H1 (cell line): Measurements from ENCODE around the gene KCNC4. TPM values are rescaled to one million over a fixed set of nuclear protein-coding genes. Genes with fewer than 3 reads are reported as not detected.

Experiments used
- CHD2 ChIP-seq: IDR thresholded peaks from 2 replicates; pipeline ENCODE4 v1.6.1; 2012; ENCODE audit warnings: low read length, improper control_type of control experiment
- CTCF ChIP-seq, 3 experiments: IDR thresholded peaks; 1 replicate in 2 of 3; 2 replicates in 1 of 3; pipeline versions ENCODE4 v1.5.1 to v1.6.1; 2011; ENCODE audit warnings: low read length in 3 of 3, mild to moderate bottlenecking in 3 of 3, inconsistent platforms in 2 of 3, low read depth in 1 of 3, moderate library complexity in 1 of 3; ENCODE audit not compliant: insufficient read depth in 1 of 3; ENCODE audit errors: control extremely low read depth in 1 of 3
- GABPA ChIP-seq: IDR thresholded peaks from 2 replicates; pipeline ENCODE4 v1.6.1; 2011; ENCODE audit warnings: mild to moderate bottlenecking, low read length, moderate library complexity, borderline replicate concordance; ENCODE audit not compliant: insufficient read depth
- KDM5A ChIP-seq: fragments of 200-600 bp; IDR thresholded peaks from 2 replicates; pipeline ENCODE4 v1.7.1; 2012; ENCODE audit warnings: mild to moderate bottlenecking, low read length, inconsistent platforms, mixed read lengths
- SP4 ChIP-seq: IDR thresholded peaks from 2 replicates; pipeline ENCODE4 v1.6.1; 2012; ENCODE audit warnings: low read length, inconsistent platforms
- USF2 ChIP-seq: IDR thresholded peaks from 2 replicates; pipeline ENCODE4 v1.6.1; 2011; ENCODE audit warnings: low read length, improper control_type of control experiment
- polyA plus RNA-seq, 7 experiments: library from polyadenylated mRNA; depleted of rRNA in 3 of 7; stranded (reverse) in 5 of 7; unstranded in 2 of 7; fragments of >200 nt in 5 of 7; fragments of 200-250 nt in 2 of 7; gene quantifications; 1 replicate in 5 of 7; 2 replicates in 1 of 7; 4 replicates in 1 of 7; pipeline versions ENCODE4 v1.2.1 to v1.2.3, GENCODE V29; 2011 to 2013; ENCODE audit warnings: missing spikeins in 2 of 7, mixed read lengths in 2 of 7
- total RNA-seq: library from RNA; stranded (reverse); fragmentation: NEBNext Ultra II Directional; extraction: Animal tissue kit (Norgen Biotek cat#: 25700); gene quantifications from 2 replicates; pipeline ENCODE4 v1.2.1, GENCODE V29; 2021

KCNC4 gene
- total and polyA plus RNA-seq, 2 of the 8 experiments (the other 6 are each of a cell fraction or from before 2014, with no cell fraction given) = 8.1 to 11.2 TPM

DNA sequence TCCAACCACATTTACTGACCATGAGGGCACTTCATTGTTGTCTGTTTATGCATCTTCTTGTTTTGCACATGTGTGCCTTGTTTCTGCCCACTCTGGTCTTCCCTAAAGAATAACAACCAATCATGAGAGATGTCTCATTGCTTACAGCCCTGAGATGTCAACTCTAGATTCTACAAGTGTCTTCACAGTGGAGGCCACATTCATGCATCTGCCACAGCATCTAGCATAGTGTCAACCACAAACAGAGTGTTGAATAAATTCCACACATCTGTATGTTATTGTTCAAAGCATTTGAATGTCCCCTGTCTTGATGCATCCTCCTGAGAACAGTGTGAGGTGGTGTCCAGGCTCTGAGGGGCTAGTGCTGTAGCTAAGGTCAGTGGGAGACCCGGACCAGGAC lies 43.1 kb downstream of the KCNC4 start (continued):
- no peak for TF ChIP-seq GABPA
- no peak for TF ChIP-seq KDM5A
- no peak for TF ChIP-seq SP4
- no peak for TF ChIP-seq CHD2
- TF ChIP-seq CTCF (IDR thresholded peaks at IDR 0.05; ENCODE audit: control extremely low read depth in 1 of 3, insufficient read depth in 1 of 3, low read depth in 1 of 3, low read length in 3 of 3) = no peak
- no peak for TF ChIP-seq USF2
